HCT116 (cell line): ENCODE data around the gene OBSL1. TPM values are rescaled to one million over a fixed set of nuclear protein-coding genes. Genes with fewer than 3 reads are reported as not detected.

ENCODE experiments used
- ATAC-seq: fragments of 200-7000 bp; cut with Tn5 transposase; 2 replicates; pipeline ENCODE4 v1.9.1; 2020; ENCODE audit warnings: mild to moderate bottlenecking, moderate library complexity
- BruUV-seq: library from RNA; stranded (reverse); fragments of 400-500 nt; replicated peaks from 2 replicates; lab custom pipeline; 2021; lab: Mats Ljungman, UMichigan
- CTCF ChIA-PET: fragments of 300-600 bp; sonication (Branson Sonifier 250); formaldehyde crosslinking; loops from one replicate; lab custom pipeline; 2021; ENCODE audit warnings: antibody characterized with exemption; lab: Charles Lee
- POLR2A ChIA-PET: fragments of 300-600, 350-600 bp; sonication (Branson Sonifier 250); formaldehyde crosslinking; loops from one replicate; lab custom pipeline; 2021; ENCODE audit warnings: antibody characterized with exemption; lab: Charles Lee
- RAD21 ChIA-PET, 2 experiments: fragments of 300-600 bp; sonication (Branson Sonifier 250); formaldehyde crosslinking; loops; one replicate each; lab custom pipeline; 2023; ENCODE audit warnings: low total read pairs in 2 of 2; ENCODE audit not compliant: uncharacterized antibody in 2 of 2, unreplicated experiment in 2 of 2, low non-redundant PET in 1 of 2; lab: Charles Lee
- DNase-seq: peaks from one replicate; pipeline ENCODE4 v3.0.0-alpha.2; 2010; ENCODE audit warnings: low read depth, low spot score
- H2AFZ ChIP-seq: fragments of 200-600 bp; shearing (Covaris generic), sonication (generic); 2 replicates; pipeline ENCODE4 v1.6.1; 2017; ENCODE audit warnings: low read depth, mixed run types, mixed read lengths, antibody characterized with exemption, low read length; ENCODE audit not compliant: poor library complexity, severe bottlenecking
- H3K27ac ChIP-seq: 2 replicates; pipeline ENCODE4 v1.5.1; 2012; ENCODE audit warnings: low read depth, low read length
- H3K27me3 ChIP-seq: fragments of 200-600 bp; sonication (generic); 2 replicates; pipeline ENCODE4 v1.6.1; 2016; ENCODE audit warnings: mixed run types, low read length, mixed read lengths; ENCODE audit not compliant: insufficient read depth
- H3K36me3 ChIP-seq, 2 experiments: fragments of 200-500 bp in 1 of 2; fragments of 200-600 bp in 1 of 2; sonication (Bioruptor generic) in 1 of 2; sonication (generic) in 1 of 2; 2 replicates each; pipeline versions ENCODE4 v1.5.1 to v1.6.1; 2014 to 2016; ENCODE audit warnings: low read length in 2 of 2, inconsistent platforms in 1 of 2, mixed read lengths in 1 of 2, mixed run types in 1 of 2; ENCODE audit not compliant: insufficient read depth in 2 of 2, control insufficient read depth in 1 of 2
- H3K4me1 ChIP-seq, 2 experiments: fragments of 200-600 bp in 1 of 2; sonication (generic) in 1 of 2; 2 replicates each; pipeline versions ENCODE4 v1.5.1 to v1.6.1; 2012 to 2017; ENCODE audit warnings: low read length in 2 of 2, inconsistent platforms in 1 of 2, mild to moderate bottlenecking in 1 of 2, mixed read lengths in 1 of 2, mixed run types in 1 of 2, moderate library complexity in 1 of 2; ENCODE audit not compliant: insufficient read depth in 2 of 2, control insufficient read depth in 1 of 2
- H3K4me2 ChIP-seq: fragments of 200-600 bp; sonication (generic); 2 replicates; pipeline ENCODE4 v1.6.1; 2017; ENCODE audit warnings: mixed run types, low read length, mixed read lengths
- H3K4me3 ChIP-seq, 2 experiments: fragments of 200-600 bp in 1 of 2; sonication (generic) in 1 of 2; replicated peaks in 1 of 2; 2 replicates each; pipeline ENCODE4 v1.5.1; 2011 to 2016; ENCODE audit warnings: low read length in 2 of 2, control low read depth in 1 of 2, low read depth in 1 of 2, mild to moderate bottlenecking in 1 of 2, mixed read lengths in 1 of 2, mixed run types in 1 of 2
- H3K79me2 ChIP-seq: fragments of 200-600 bp; sonication (generic); 2 replicates; pipeline ENCODE4 v1.6.1; 2017; ENCODE audit warnings: mild to moderate bottlenecking, mixed run types, low read length, moderate library complexity, mixed read lengths; ENCODE audit not compliant: insufficient read depth
- H3K9ac ChIP-seq: fragments of 200-600 bp; sonication (generic); 2 replicates; pipeline ENCODE4 v1.6.1; 2016; ENCODE audit warnings: low read length, mixed read lengths
- H3K9me2 ChIP-seq: fragments of 200-600 bp; sonication (generic), shearing (Covaris generic); 2 replicates; pipeline ENCODE4 v1.6.1; 2017; ENCODE audit warnings: mixed run types, mild to moderate bottlenecking, moderate library complexity; ENCODE audit not compliant: insufficient read depth
- H3K9me3 ChIP-seq, 2 experiments: fragments of 200-500 bp in 1 of 2; fragments of 200-600 bp in 1 of 2; sonication (Bioruptor generic) in 1 of 2; sonication (generic) in 1 of 2; 2 replicates each; pipeline ENCODE4 v1.6.1; 2014 to 2017; ENCODE audit warnings: low read length in 2 of 2, mixed read lengths in 2 of 2, inconsistent platforms in 1 of 2, low read depth in 1 of 2, mild to moderate bottlenecking in 1 of 2, mixed run types in 1 of 2, moderate library complexity in 1 of 2; ENCODE audit not compliant: control insufficient read depth in 1 of 2, insufficient read depth in 1 of 2
- H4K20me1 ChIP-seq: fragments of 200-600 bp; sonication (generic), shearing (Covaris generic); 2 replicates; pipeline ENCODE4 v1.6.1; 2017; ENCODE audit warnings: mixed run types, mild to moderate bottlenecking, moderate library complexity; ENCODE audit not compliant: insufficient read depth
- ATF3 ChIP-seq: IDR thresholded peaks from 2 replicates; pipeline ENCODE4 v1.6.1; 2012
- CBX3 ChIP-seq: IDR thresholded peaks from 2 replicates; pipeline ENCODE4 v1.6.1; 2012; ENCODE audit warnings: low read depth
- CEBPB ChIP-seq: IDR thresholded peaks from 2 replicates; pipeline ENCODE4 v1.6.1; 2012; ENCODE audit warnings: low read depth
- CTCF ChIP-seq, 3 experiments: fragments of 200-600 bp in 1 of 3; sonication (generic) in 1 of 3; IDR thresholded peaks in 2 of 3; conservative IDR thresholded peaks in 1 of 3; 2 replicates each; pipeline ENCODE4 v1.5.1; 2012 to 2017; ENCODE audit warnings: low read depth in 2 of 3, low read length in 2 of 3, antibody characterized with exemption in 1 of 3, borderline replicate concordance in 1 of 3, control low read depth in 1 of 3, mild to moderate bottlenecking in 1 of 3, mixed read lengths in 1 of 3, mixed run types in 1 of 3, moderate library complexity in 1 of 3; ENCODE audit not compliant: insufficient read depth in 1 of 3
- EGR1 ChIP-seq: IDR thresholded peaks from 2 replicates; pipeline ENCODE4 v1.6.1; 2012; ENCODE audit warnings: low read depth
- ELF1 ChIP-seq: IDR thresholded peaks from 2 replicates; pipeline ENCODE4 v1.6.1; 2012; ENCODE audit warnings: low read depth, borderline replicate concordance
- EZH2 ChIP-seq: fragments of 200-600 bp; sonication (generic); IDR thresholded peaks from 2 replicates; pipeline ENCODE4 v1.6.1; 2017; ENCODE audit warnings: antibody characterized with exemption, mixed run types
- EZH2phosphoT487 ChIP-seq: fragments of 200-600 bp; IDR thresholded peaks from 2 replicates; pipeline ENCODE4 v1.6.1; 2018; ENCODE audit warnings: antibody characterized with exemption, borderline replicate concordance
- JUND ChIP-seq: IDR thresholded peaks from 2 replicates; pipeline ENCODE4 v1.6.1; 2012
- MAX ChIP-seq: IDR thresholded peaks from 2 replicates; pipeline ENCODE4 v1.6.1; 2012
- POLR2A ChIP-seq: IDR thresholded peaks from 2 replicates; pipeline ENCODE4 v1.7.0; 2011; ENCODE audit warnings: borderline replicate concordance; ENCODE audit not compliant: insufficient read depth, insufficient read length; ENCODE audit errors: extremely low read depth
- SIN3A ChIP-seq: IDR thresholded peaks from 2 replicates; pipeline ENCODE4 v1.6.1; 2012; ENCODE audit warnings: low read depth
- TCF7L2 ChIP-seq: IDR thresholded peaks from 2 replicates; pipeline ENCODE4 v1.7.0; 2011; ENCODE audit warnings: borderline replicate concordance, inconsistent platforms; ENCODE audit not compliant: insufficient read depth, insufficient read length; ENCODE audit errors: extremely low read depth
- YY1 ChIP-seq: IDR thresholded peaks from 2 replicates; pipeline ENCODE4 v1.6.1; 2011; ENCODE audit warnings: low read length, low read depth, moderate library complexity, mild to moderate bottlenecking; ENCODE audit not compliant: insufficient replicate concordance; ENCODE audit errors: extremely low read depth
- intact Hi-C: fragments of 100-400 bp; cut with micrococcal nuclease; formaldehyde crosslinking; loops from 2 replicates; pipeline ENCODE4 v1.10.0; 2022
- total RNA-seq: library from RNA; stranded (reverse); gene quantifications from one replicate; pipeline ENCODE4 v1.2.1, GENCODE V29; 2021; ENCODE audit not compliant: unreplicated experiment

Gene OBSL1
- total RNA-seq, 1 experiment from 2014 or later, result 45.2 TPM

GRCh38 chr2:219538956-219539788 lies 32.2 kb downstream of the OBSL1 start:
- Histone ChIP-seq H3K36me3 (peaks cover 0 to 28% of the 10 kb centered on the region in 2 experiments; a peak in 2 of 4 replicates), H3K79me2 (peaks cover 49% of the 10 kb centered on the region), H2AFZ (no peak overlapping the region), H3K9me2 (no peaks in the 10 kb centered on the region), H4K20me1 (peaks cover 6% of the 10 kb centered on the region; the same call in 1 of the 2 replicates), H3K27me3 (no peaks in the 10 kb centered on the region), H3K9me3 (no peaks in the 10 kb centered on the region), H3K4me1 (peaks cover 22 to 76% of the 10 kb centered on the region in 2 experiments), H3K4me2 (peak overlapping the region; percentile 57), H3K4me3 (no peak overlapping the region), H3K9ac (peak overlapping the region; percentile 24; the same call in 1 of the 2 replicates), H3K27ac (peak overlapping the region; percentile 49; the same call in 1 of the 2 replicates)
- intact Hi-C loops, result loop anchor here (10.0 kb wide), 1 partner anchor 364 kb away; the partner anchor contains the start of genes CNPPD1, RETREG2 and SLC23A3
- POLR2A ChIA-PET, result interaction anchor here (1.2 to 1.3 kb wide), 2 partner anchors 41 to 150 kb away, joined by 3 to 4 read pairs; no protein-coding TSS in a partner anchor
- TF ChIP-seq YY1, result no peak
- TF ChIP-seq EZH2, result no peak
- no peak for TF ChIP-seq SIN3A
- TF ChIP-seq MAX, result no peak
- TF ChIP-seq JUND, result no peak
- TF ChIP-seq POLR2A, result no peak
- TF ChIP-seq EZH2phosphoT487, result no peak
- TF ChIP-seq TCF7L2, result no peak
- TF ChIP-seq CBX3, result no peak
- TF ChIP-seq EGR1, result no peak
- TF ChIP-seq CTCF (IDR thresholded peaks at IDR 0.05 in 2 of 3, conservative IDR thresholded peaks at IDR 0.05 in 1 of 3; ENCODE audit: borderline replicate concordance in 1 of 3, insufficient read depth in 1 of 3, low read depth in 2 of 3, low read length in 2 of 3), result no peak
- no peak for TF ChIP-seq CEBPB
- TF ChIP-seq ATF3, result no peak
- TF ChIP-seq ELF1, result no peak
- ATAC-seq (no peak), DNase-seq (no peak)
- CTCF ChIA-PET, result interaction anchor here (1.4 to 3.0 kb wide), 3 partner anchors 8 to 150 kb away, joined by 3 to 15 read pairs (median 5); no protein-coding TSS in a partner anchor
- RAD21 ChIA-PET, result no interaction called here
- BruUV-seq, result no TSS peak
